WTC11 (cell line): Measurements from ENCODE around the gene ZNF322. TPM values are rescaled to one million over a fixed set of nuclear protein-coding genes. Genes with fewer than 3 reads are reported as not detected.

Source experiments
- CREB1 ChIP-seq: sonication (generic); formaldehyde crosslinking; IDR thresholded peaks from 2 replicates; pipeline ENCODE4 v1.8.0; 2023; ENCODE audit warnings: mild to moderate bottlenecking, missing genetic modification reagents
- ETV6 ChIP-seq: sonication (generic); formaldehyde crosslinking; IDR thresholded peaks from 2 replicates; pipeline ENCODE4 v1.8.1; 2022; ENCODE audit warnings: mild to moderate bottlenecking, missing genetic modification reagents
- FOXP1 ChIP-seq: sonication (generic); formaldehyde crosslinking; IDR thresholded peaks from 2 replicates; pipeline ENCODE4 v1.8.0; 2022; ENCODE audit warnings: missing genetic modification reagents, mild to moderate bottlenecking, moderate library complexity, borderline replicate concordance
- FOXP4 ChIP-seq: sonication (generic); formaldehyde crosslinking; IDR thresholded peaks from 2 replicates; pipeline ENCODE4 v1.8.0; 2022; ENCODE audit warnings: mild to moderate bottlenecking, missing genetic modification reagents
- NFE2L1 ChIP-seq: sonication (generic); formaldehyde crosslinking; IDR thresholded peaks from 2 replicates; pipeline ENCODE4 v1.8.1; 2023; ENCODE audit warnings: missing genetic modification reagents
- SMAD3 ChIP-seq: sonication (generic); formaldehyde crosslinking; IDR thresholded peaks from 2 replicates; pipeline ENCODE4 v1.8.0; 2022; ENCODE audit warnings: missing genetic modification reagents, mild to moderate bottlenecking, borderline replicate concordance
- SP1 ChIP-seq: sonication (generic); formaldehyde crosslinking; conservative IDR thresholded peaks from 2 replicates; pipeline ENCODE4 v1.8.1; 2022; ENCODE audit warnings: missing genetic modification reagents
- TEAD1 ChIP-seq: sonication (generic); formaldehyde crosslinking; IDR thresholded peaks from 2 replicates; pipeline ENCODE4 v1.8.0; 2022; ENCODE audit warnings: mild to moderate bottlenecking, missing genetic modification reagents
- USF1 ChIP-seq: sonication (generic); formaldehyde crosslinking; IDR thresholded peaks from 2 replicates; pipeline ENCODE4 v1.8.0; 2022; ENCODE audit warnings: mild to moderate bottlenecking, missing genetic modification reagents
- ZNF232 ChIP-seq: sonication (generic); formaldehyde crosslinking; IDR thresholded peaks from 2 replicates; pipeline ENCODE4 v1.8.0; 2022; ENCODE audit warnings: mild to moderate bottlenecking, missing genetic modification reagents
- ZNF317 ChIP-seq: sonication (generic); formaldehyde crosslinking; IDR thresholded peaks from 2 replicates; pipeline ENCODE4 v1.8.1; 2023; ENCODE audit warnings: low read depth, mild to moderate bottlenecking, moderate library complexity, missing genetic modification reagents, borderline replicate concordance
- ZNF396 ChIP-seq: fragments of 250-450 bp; sonication (Bioruptor Pico); IDR thresholded peaks from 2 replicates; pipeline ENCODE4 v1.8.0; 2021; ENCODE audit warnings: mild to moderate bottlenecking, moderate library complexity, borderline replicate concordance
- total RNA-seq: library from RNA; stranded (reverse); gene quantifications from 3 replicates; pipeline ENCODE4 v1.2.3, GENCODE V29; 2021
- TF ChIP-seq, protein P1 (sequence below): sonication (generic); formaldehyde crosslinking; IDR thresholded peaks from 2 replicates; pipeline ENCODE4 v1.8.1; 2023; ENCODE audit warnings: mild to moderate bottlenecking, moderate library complexity, missing genetic modification reagents
- TF ChIP-seq, protein P2 (sequence below): sonication (generic); formaldehyde crosslinking; IDR thresholded peaks from 2 replicates; pipeline ENCODE4 v1.8.0; 2023; ENCODE audit warnings: missing genetic modification reagents, mild to moderate bottlenecking, borderline replicate concordance
- TF ChIP-seq, protein P3 (sequence below): fragments of 200-600 bp; IDR thresholded peaks from 2 replicates; pipeline ENCODE4 v1.8.0; 2022; ENCODE audit warnings: antibody characterized with exemption

The ZNF322 gene
- total RNA-seq, 1 experiment from 2014 or later, result 42.9 TPM

GRCh38 chr6:26596579-26597388 is 62.8 kb downstream of the ZNF322 start, which contains the start of gene ABT1 (continued):
- TF ChIP-seq ZNF396 (CRISPR knock-in tag), result no peak
- TF ChIP-seq SP1, result peak; percentile 99
- peak; percentile 35; the same call in 1 of the 2 replicates for TF ChIP-seq USF1 (CRISPR knock-in tag)
- TF ChIP-seq TEAD1 (CRISPR knock-in tag), result peak; percentile 93
- no peak for TF ChIP-seq ZNF317 (CRISPR knock-in tag)
- TF ChIP-seq, protein P1, sequence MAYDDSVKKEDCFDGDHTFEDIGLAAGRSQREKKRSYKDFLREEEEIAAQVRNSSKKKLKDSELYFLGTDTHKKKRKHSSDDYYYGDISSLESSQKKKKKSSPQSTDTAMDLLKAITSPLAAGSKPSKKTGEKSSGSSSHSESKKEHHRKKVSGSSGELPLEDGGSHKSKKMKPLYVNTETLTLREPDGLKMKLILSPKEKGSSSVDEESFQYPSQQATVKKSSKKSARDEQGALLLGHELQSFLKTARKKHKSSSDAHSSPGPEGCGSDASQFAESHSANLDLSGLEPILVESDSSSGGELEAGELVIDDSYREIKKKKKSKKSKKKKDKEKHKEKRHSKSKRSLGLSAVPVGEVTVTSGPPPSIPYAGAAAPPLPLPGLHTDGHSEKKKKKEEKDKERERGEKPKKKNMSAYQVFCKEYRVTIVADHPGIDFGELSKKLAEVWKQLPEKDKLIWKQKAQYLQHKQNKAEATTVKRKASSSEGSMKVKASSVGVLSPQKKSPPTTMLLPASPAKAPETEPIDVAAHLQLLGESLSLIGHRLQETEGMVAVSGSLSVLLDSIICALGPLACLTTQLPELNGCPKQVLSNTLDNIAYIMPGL (CRISPR knock-in tag), result peak; percentile 86; the same call in 1 of the 2 replicates
- peak; percentile 88; the same call in 1 of the 2 replicates for TF ChIP-seq FOXP4
- TF ChIP-seq ETV6, result peak; percentile 100
- peak; percentile 69; the same call in 1 of the 2 replicates for TF ChIP-seq SMAD3
- TF ChIP-seq CREB1, result peak; percentile 91; the same call in 1 of the 2 replicates
- TF ChIP-seq, protein P2, sequence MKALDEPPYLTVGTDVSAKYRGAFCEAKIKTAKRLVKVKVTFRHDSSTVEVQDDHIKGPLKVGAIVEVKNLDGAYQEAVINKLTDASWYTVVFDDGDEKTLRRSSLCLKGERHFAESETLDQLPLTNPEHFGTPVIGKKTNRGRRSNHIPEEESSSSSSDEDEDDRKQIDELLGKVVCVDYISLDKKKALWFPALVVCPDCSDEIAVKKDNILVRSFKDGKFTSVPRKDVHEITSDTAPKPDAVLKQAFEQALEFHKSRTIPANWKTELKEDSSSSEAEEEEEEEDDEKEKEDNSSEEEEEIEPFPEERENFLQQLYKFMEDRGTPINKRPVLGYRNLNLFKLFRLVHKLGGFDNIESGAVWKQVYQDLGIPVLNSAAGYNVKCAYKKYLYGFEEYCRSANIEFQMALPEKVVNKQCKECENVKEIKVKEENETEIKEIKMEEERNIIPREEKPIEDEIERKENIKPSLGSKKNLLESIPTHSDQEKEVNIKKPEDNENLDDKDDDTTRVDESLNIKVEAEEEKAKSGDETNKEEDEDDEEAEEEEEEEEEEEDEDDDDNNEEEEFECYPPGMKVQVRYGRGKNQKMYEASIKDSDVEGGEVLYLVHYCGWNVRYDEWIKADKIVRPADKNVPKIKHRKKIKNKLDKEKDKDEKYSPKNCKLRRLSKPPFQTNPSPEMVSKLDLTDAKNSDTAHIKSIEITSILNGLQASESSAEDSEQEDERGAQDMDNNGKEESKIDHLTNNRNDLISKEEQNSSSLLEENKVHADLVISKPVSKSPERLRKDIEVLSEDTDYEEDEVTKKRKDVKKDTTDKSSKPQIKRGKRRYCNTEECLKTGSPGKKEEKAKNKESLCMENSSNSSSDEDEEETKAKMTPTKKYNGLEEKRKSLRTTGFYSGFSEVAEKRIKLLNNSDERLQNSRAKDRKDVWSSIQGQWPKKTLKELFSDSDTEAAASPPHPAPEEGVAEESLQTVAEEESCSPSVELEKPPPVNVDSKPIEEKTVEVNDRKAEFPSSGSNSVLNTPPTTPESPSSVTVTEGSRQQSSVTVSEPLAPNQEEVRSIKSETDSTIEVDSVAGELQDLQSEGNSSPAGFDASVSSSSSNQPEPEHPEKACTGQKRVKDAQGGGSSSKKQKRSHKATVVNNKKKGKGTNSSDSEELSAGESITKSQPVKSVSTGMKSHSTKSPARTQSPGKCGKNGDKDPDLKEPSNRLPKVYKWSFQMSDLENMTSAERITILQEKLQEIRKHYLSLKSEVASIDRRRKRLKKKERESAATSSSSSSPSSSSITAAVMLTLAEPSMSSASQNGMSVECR (CRISPR knock-in tag), result peak; percentile 79; the same call in 1 of the 2 replicates
- TF ChIP-seq NFE2L1 (CRISPR knock-in tag), result peak; percentile 85
- peak; percentile 90 for TF ChIP-seq ZNF232 (CRISPR knock-in tag)
- peak; percentile 90; the same call in 1 of the 2 replicates for TF ChIP-seq FOXP1
- TF ChIP-seq, protein P3, sequence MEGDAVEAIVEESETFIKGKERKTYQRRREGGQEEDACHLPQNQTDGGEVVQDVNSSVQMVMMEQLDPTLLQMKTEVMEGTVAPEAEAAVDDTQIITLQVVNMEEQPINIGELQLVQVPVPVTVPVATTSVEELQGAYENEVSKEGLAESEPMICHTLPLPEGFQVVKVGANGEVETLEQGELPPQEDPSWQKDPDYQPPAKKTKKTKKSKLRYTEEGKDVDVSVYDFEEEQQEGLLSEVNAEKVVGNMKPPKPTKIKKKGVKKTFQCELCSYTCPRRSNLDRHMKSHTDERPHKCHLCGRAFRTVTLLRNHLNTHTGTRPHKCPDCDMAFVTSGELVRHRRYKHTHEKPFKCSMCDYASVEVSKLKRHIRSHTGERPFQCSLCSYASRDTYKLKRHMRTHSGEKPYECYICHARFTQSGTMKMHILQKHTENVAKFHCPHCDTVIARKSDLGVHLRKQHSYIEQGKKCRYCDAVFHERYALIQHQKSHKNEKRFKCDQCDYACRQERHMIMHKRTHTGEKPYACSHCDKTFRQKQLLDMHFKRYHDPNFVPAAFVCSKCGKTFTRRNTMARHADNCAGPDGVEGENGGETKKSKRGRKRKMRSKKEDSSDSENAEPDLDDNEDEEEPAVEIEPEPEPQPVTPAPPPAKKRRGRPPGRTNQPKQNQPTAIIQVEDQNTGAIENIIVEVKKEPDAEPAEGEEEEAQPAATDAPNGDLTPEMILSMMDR, result no peak
